ENCODE results near the gene TPM3.

DNA sequence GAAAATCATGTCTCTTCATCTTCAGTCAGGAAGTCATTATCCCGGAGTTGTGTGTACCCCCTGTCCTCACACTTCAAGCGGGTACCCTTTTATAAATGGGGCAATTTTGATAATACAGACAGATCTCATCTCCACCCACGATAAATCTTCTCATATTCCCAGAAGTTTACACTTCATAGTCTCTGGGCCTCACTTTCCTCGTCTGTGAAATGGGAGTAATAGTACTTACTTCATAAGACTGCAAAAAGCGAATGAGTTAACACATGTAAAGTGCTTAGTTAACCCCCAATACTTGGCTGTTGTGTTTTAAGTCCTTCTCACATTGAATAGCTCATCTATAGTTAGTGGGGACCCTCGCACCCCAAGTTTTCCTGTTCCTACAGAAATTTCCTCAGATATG is 37.8 kb downstream of the TPM3 start:
- TF ChIP-seq CTCF (IDR thresholded peaks at IDR 0.05) (no peak), POLR2A (IDR thresholded peaks at IDR 0.05) (no peak), EP300 (IDR thresholded peaks at IDR 0.05; ENCODE audit: low read depth) (no peak)

Data from transverse colon (tissue), 3 donors.